Measurements from ENCODE around the gene HOXC12. TPM values are rescaled to one million over a fixed set of nuclear protein-coding genes. Genes with fewer than 3 reads are reported as not detected.

The HOXC12 gene
- total RNA-seq, 1 donor from 2014 or later: 0.62 TPM

DNA sequence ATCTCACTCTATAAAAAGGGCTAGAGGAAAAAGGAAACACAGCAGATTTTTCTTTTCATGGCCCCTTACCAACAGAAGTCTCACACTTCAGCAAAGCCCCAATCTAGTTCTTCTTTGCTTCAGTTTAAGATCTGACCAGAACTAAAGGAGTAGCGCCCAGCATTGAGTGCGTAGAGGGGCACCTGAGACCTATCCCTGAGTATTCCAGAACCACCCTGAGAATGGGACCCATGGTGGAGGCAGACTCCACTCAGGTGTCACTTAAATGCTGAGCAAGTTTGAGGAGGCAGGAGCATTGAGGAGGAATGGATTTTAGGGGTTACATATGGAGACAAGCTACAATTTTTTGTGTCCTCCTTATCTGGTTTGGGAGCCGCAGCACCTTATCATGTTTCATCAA, 16.4 kb downstream of the HOXC12 start:
- no peak for DNase-seq (ENCODE audit: low read depth)

DNA sequence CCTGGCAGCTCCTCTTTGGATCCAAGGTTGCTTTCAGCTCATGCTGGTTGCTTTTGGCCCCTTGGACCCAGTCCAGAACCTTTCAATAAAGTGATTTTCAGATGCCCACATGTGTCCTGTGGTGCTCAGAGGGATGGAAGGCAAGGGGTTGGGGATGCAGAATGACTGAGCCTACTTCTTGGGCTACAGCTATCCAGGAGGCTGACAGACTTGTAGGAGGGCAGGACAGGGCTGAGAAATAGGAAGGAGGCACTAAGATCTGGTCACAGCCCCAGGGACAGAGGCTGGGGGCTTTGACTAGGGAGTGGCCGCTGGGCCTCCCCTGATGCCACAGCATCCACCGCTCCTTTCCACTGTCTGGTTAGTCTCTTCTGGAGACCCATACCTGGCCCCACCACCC, 17.0 kb downstream of the HOXC12 start:
- no peak for DNase-seq (ENCODE audit: low read depth)

DNA sequence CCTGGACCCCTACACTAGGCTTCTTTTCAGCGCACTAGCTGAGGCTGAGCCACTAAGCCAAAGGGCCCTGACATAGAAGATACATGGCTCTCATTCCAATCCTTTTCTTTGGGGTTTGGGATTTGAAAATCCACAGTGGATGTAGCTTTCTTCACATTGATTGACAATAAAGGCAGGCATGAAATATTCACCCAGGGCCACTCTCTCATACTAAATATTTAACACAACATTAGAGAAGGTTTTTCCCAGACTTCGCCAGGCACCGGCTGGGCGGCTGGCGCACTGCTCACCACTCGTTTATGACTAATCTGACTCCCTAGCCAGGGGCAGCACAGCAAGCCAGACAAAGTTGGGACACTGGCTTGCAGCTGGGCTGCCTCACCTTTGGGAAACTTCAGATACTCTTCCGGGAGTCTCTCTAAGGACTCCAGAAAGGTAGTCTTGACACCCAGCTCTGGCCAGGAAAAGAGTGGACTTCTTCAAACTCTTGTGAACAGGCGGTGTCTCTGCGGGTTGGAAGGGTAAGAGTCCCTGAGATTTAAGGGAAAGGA, 17.5 kb downstream of the HOXC12 start:
- no peak for DNase-seq (ENCODE audit: low read depth)

DNA sequence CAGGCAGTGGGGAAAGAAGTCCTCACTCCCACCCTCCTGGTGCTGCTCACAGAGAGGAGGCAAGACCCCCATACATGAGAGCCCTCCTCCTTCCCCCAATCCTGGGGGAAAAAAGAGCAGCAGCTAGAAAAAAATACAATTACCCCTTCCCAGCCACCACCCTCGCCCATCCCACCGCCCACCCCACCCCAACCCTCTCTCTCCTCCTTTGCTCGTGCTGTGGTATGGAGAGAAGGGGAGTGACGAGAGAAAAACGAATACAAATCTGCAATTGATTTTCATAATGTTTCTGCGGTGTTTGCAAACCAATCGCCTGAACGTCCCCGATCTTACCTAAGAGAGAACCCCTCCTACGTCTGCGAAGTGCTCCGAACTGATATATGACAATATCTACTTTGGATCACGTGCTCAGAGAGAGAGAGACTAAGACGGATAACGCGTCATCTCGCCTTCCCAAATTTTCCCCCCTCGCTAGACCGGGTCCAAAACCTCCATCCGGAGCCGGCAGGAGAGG, 18.1 kb downstream of the HOXC12 start, which contains the start of gene HOXC11:
HOXC11 (plus strand) TSS at position 405 of the 514 bp plus-strand sequence. CDS start 116 bp downstream, outside the sequence.
- no peak for DNase-seq (ENCODE audit: low read depth)

DNA sequence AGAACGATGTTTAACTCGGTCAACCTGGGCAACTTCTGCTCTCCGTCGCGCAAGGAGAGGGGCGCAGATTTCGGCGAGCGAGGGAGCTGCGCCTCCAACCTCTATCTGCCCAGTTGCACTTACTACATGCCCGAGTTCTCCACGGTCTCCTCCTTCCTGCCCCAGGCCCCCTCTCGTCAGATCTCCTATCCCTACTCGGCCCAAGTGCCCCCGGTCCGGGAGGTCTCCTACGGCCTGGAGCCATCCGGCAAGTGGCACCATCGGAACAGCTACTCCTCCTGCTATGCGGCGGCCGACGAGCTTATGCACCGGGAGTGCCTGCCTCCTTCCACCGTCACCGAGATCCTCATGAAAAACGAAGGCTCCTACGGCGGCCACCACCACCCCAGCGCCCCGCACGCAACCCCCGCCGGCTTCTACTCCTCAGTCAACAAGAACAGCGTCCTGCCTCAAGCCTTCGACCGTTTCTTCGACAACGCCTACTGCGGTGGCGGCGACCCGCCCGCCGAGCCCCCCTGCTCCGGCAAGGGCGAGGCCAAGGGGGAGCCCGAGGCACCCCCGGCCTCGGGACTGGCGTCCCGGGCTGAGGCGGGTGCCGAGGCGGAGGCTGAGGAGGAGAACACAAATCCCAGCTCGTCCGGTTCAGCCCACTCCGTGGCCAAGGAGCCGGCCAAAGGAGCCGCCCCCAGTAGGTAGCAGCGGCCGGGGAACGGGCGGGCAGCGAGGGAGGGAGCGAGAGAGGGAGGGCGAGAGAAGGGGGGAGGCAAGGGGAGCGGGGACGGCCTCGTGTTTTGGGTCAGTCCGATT, 18.7 kb downstream of the HOXC12 start:
- DNase-seq (ENCODE audit: low read depth): peak; percentile 73

DNA sequence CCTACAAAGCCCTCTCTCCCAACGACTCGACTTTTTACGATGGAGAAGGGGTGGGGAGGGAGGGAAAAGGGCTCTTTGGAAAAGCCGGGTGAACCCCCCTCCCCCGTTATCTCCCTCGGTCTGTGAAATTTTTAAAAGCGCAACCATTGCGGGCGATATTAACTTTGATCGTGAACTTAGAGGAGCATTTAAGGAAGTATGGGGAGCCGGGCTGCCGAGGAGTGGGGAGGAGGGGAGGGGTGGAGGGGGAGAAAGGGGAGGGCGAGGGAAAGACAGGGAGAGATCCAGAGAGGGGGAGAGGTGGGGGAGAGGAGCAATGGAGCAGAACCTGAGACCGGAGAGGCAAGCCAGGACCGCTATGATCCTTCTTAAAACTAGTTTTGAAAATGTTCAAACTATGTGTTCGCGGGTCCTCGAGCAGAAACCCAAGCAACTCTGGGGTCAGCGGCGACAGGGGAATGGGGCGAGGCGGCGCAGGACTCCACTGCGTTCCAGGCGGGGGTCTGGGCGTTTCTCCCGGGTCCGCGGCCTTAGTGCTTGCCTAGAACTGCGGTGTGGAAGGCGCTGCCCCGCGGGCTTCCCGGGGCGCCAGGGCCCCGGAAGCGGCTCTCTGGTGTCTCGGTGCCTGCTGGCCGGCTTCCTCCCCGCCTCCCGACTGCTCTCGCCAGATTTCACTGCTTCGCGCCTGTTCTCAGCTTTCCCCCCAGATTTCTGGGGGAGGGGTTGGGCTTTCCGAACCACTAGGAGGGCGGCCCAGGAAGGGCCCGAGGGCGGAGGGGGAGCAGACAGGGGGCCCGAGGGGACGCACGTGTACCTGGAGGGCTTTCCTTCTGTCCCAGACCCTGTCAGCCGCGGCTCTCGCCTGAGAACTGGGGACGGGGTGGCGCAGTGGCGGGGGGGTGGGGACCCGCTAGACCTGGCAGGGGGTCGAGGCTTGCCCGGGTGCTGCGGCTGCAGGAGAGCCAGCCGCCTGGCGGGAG, 19.7 kb downstream of the HOXC12 start, which contains the start of gene HOTAIR:
HOTAIR (minus strand) TSS at position 871 of the 980 bp plus-strand sequence.
- peak; percentile 74 for DNase-seq (ENCODE audit: low read depth)

DNA sequence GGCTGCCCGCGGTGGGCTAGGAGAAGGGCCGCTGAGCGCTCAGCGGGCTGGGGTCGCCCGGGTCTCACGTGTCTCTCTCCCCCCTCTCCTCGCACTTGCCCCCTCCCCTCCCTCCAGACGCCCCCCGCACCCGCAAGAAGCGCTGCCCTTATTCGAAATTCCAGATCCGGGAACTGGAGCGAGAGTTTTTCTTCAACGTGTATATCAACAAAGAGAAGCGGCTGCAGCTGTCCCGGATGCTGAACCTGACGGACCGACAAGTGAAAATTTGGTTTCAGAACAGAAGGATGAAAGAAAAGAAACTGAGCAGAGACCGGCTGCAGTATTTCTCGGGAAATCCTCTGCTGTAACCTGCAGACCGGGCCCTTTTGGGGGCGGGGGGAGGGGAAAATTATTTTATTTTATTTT, 20.4 kb downstream of the HOXC12 start:
- no peak for DNase-seq (ENCODE audit: low read depth)

DNA sequence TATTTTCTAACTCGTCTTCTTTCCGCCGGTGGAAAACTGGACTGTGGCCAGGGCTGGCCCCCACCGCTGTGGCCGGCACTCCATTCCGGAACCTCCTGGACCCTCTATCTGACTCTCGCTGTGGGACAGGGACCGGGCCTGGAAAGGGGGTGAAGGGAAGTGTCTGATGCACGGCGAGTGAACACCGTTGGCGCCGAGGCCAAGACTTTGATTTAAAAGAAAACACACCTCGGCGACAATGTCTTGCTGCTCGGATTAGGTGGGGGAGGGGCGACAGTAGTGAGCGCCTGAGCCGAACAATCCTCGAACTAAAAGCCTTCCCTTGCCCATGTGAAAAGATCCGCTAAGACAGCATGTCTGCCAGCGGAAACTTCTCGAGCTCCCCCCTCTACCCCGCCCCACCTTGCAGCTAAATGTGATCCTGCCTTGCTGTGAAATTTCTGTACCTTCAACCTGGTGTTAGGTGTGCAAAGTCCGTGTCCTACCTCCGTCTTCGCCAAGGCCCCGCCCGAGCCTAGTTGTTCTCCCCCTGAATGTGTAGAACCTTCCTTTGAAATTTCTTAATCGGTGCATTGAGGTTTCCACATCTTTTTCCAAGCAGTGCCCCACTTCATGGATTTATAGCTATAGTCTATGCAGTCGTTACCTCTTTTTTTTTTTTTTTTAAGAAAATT, 20.9 kb downstream of the HOXC12 start:
- no peak for DNase-seq (ENCODE audit: low read depth)

DNA sequence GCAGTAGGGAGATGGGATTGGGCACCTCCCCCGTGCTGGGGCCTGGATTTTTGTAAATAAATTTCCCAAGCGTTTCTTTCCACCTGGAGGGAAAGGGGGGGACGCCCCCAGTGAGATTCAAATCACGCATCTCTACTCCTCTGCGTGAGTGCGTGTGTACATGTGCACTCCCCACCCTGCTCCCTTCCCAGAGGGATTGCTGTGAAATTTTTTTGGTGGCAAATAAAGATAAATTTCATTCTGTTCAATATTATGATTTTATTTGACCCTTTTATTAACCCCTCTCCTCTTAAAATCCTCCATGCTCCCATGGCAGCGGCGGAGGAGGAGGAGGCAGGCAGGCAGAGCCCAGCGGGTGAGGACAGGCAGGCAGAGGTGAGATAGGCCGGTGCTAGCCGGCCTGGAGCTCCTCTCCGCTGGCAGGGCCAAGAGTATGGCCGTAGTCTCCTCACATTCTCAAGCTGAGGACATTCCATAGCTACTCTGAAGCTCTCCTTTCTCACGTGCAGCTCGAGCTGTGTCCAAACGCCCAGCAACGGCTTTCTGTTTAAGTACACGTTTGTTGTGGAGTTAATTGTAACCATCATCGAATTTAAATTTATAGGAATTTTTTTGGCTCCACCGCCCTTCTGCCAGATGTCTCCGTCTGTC, 21.6 kb downstream of the HOXC12 start:
- DNase-seq (ENCODE audit: low read depth): no peak

DNA sequence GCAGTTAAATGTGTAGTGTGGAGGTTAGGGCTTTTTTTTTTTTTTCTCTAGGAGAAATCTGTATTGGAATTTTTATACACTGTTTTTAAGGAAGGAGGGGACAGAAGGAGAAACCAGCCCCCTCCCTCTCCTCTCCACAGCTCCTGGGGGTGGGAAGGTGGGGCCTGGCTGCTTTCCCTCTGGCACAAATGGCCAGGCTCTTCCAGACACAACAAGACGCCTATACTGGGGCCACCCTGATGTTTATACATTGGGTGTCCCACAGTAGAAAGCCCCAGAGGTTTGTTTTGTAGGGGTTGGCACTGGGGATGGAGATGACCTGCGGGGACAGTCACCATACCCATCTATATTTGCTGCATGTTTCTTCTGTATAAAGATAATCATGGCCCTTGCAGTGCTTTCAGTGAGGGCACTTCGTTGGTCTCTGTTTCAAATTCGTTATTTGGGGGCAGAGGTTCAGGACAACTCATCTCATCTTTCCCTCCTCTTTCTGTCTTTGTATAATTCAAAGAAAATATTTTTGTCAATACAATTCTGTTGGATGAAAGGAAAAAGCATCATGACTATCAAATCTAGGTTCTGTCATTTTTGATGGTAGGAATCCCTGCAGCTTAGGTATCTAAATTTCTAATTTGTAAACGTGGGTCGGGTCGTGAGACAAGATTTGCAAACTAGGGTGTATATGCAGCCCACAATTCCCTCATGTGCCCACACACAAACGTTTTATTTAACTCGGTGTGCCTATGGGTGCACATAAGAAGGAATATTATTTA, 22.3 kb downstream of the HOXC12 start:
- DNase-seq (ENCODE audit: low read depth): no peak

DNA sequence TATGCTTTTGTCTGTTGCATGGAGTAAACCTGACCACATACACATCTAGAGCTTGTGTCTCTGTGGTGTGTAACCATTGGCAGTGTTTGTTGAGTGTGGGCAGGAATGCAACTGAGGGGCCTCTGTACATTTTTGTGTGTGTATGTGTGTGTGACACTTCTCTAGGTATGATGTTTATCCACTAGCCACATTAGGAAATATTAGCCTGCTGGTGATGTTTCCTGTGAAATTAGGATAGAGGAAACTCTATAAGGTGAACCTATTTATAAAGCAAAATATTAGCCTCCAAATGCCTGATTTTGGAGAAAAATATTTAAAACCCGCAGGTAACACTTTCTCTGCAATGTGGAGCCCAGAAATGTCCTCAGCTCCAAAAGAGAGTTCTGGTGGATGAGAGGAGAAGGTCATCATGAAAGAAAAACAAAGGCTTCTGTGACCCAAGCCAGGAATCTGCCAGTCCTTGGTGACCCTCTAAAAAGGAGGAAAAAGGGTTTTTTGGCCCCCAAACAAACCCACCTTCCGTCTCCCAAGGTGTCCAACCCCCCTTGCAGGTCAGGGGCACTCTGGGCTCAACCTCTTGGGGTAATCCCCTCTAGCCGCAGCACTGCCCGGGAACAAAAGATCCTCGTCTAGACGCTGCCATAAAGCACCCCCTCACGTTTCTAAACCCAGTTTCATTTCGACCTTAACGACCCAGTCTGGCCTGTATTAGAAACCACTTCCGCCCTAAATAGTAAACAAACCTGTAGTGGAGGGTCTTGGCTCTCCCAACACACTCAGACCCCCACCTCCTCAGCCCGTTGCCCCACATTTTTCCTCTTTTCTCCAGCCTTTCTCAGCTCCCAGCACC, 23.1 kb downstream of the HOXC12 start:
- DNase-seq (ENCODE audit: low read depth): no peak

DNA sequence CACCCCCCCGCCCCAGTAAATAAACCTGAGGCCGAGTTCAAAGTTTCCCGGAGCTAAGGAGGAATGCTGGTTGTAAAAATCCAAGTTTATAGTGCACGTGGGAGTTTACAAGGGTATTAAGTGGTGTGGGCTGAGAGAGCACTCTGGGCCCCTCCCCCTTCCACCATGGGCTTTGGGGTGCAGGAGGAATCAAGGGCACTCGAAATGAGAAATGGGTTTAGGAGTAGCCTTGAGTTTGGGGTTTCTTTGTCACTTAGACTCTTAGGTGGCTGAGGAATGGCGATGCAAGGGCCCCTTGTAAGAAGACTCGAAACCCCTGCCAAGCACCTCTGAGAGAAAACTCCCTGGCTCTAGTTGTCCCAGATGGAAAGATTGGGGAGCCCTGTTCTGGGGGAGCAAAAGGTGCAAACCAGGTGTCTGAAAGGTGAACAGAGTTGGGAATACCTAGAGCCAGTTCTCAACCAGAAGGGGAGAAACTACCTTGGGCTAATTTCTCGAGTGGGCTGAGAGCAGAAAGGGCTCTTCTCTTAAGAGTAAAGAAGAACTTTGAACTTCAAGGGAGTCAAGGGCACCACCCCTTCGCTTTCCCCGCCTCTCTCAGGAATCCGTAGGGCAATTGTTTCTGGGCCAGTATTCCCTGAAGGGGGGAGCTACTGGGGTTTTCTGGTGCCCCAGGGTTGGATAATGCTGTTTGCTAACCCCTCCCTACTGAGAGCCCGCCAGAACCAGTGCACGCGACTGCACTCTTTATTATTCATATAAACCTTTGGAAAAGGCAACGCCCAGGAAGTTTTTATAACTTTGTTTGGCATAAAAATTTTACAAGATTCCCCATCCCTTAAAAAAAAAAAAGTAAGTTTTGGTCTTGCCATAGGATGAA, 24.0 kb downstream of the HOXC12 start:
- DNase-seq (ENCODE audit: low read depth): no peak

DNA sequence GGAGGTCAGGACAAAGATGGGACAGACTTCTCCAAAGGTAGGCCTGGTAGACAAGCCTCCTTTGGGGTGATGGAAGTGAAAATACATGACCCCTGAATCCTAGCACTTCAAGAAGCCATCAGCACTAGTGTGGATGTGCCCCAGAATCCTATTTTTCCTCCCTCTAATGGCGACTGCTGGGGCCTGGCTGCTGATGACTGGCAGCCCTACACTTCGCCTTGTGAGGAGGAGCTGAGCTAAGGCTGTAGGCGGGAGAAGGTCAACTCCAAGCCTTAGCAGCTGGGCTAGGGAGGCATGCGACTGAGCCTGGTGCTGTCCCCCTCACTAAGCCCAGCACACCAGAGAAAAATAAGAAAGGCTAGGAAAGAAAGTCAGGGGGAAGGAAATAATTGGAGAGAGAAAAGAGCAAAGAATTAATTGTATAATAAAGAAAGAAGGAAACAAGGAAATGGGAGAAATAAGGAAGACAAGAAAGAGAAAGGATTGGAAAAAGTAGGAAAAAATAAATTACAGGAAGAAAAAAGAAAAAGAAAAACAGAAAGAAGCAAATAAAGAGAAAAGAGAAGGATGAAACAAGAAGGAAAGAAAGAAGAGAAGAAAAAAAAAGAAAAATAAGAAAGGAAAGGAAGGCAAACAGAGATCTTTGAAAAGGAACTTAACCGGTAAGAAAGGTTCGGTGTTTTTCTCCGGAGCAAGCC, 25.6 kb downstream of the HOXC12 start:
- DNase-seq (ENCODE audit: low read depth): no peak

DNA sequence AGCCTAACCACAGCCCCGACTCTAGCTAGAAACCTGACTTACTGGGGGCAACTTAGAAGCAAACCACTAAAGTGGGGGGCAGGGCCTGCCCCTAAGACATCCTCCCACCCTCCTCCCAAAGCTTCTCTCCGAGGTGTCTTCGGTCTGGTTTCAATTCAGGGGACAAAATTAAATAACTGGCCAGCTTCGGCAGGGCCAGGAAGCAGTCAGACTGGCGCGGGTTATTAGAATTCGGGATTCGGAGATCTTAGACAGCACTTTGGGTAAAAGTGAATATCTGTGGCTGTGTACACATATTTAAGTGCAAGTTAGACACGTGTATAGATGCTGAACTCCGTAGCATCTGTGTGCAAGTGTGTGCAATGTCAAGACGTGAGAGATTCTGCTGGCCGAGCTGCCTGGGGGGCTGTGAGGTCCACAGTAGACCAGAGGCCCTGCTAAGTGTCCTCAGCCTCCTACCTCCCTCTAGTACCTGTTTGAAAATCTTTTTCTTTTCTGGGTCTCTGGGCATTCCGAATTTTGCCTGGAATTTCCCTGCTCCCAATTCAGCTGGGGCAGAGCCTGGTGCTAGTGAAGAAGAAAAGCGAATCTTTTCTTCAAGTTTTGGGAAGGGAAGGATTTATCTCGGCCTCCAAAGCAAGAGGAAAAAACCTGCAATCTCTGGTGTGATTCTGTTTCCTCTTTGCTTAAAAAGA, 26.2 kb downstream of the HOXC12 start:
- DNase-seq (ENCODE audit: low read depth): no peak

DNA sequence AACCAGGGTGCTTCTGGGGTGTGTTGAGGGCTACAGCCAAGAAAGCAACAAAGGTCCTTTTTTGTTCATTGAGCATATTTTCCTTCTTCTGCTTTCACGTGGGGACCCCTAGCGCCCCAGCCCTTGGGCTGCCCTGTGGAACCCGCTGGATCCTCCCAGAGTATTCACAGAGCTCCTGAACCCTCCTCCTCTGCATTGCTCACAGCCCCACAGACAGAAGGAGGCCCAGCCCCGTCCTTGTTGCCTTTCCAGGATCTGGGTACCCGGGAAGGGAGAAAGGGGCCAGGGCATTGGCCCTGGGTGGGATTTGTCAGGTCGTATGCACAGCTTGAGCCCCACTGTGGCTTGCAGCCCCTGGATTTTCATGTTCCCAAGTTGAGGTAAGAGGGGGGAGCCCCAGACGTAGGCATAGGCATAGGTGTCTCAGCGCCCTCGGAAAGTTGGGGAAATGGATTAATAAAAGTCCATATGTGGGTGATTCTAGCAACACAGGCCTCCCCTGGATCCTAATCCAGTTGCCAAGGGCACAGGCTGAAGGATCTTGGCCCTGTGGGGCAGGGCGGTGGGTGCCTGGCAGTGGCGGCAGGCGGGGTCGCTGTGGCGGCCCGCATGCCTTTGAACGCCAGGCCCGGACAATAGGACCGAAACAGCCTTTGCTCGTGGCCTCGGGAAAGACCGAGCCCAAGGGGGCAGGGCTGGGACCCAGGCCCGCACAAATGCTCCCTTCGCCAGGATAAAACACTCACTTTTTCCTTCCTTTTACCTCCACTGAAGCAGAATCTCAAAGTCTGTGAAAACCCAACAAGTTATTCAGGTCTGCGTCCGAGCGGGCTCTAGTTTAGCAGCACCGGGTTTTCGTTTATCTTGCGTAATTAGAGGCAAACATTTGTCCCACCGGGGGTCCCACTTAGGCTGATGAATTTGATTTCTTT, 27.2 kb downstream of the HOXC12 start:
- no peak for DNase-seq (ENCODE audit: low read depth)
